B cell (primary cell): ENCODE measurements around the gene TNIK. TPM values are rescaled to one million over a fixed set of nuclear protein-coding genes. Genes with fewer than 3 reads are reported as not detected.

Experiments used
- ATAC-seq: fragments of 200-7000 bp; cut with Tn5 transposase; one replicate; pipeline ENCODE4 v1.10.0; 2021; ENCODE audit warnings: low read depth, mild to moderate bottlenecking, moderate number of reproducible peaks, moderate library complexity
- CTCF ChIA-PET: fragments of 350-600 bp; sonication (Branson Sonifier 250); formaldehyde crosslinking; loops from one replicate; lab custom pipeline; 2021; ENCODE audit warnings: antibody characterized with exemption, inconsistent platforms; lab: Charles Lee
- POLR2A ChIA-PET: fragments of 350-600 bp; sonication (Branson Sonifier 250); formaldehyde crosslinking; loops from one replicate; lab custom pipeline; 2021; ENCODE audit warnings: antibody characterized with exemption; lab: Charles Lee
- DNase-seq: peaks from one replicate; pipeline ENCODE4 v3.0.0; 2013
- H2AFZ ChIP-seq: 2 replicates; pipeline ENCODE4 v1.6.1; 2012; ENCODE audit warnings: mild to moderate bottlenecking, low read depth, low read length; ENCODE audit not compliant: insufficient read depth, poor library complexity, severe bottlenecking
- H3K27ac ChIP-seq, 2 donors: 1 replicate in 1 of 2; 2 replicates in 1 of 2; pipeline ENCODE4 v1.5.1; 2012 to 2013; ENCODE audit warnings: low read length in 2 of 2, mild to moderate bottlenecking in 2 of 2, moderate library complexity in 1 of 2
- H3K27me3 ChIP-seq, 4 experiments: fragments of 200-600 bp in 1 of 4; sonication (generic) in 1 of 4; replicated peaks in 1 of 4; 1 replicate in 2 of 4; 2 replicates in 2 of 4; pipeline versions ENCODE4 v1.6.1 to v1.7.0; 2013 to 2016; ENCODE audit warnings: low read length in 3 of 4, mild to moderate bottlenecking in 2 of 4, mixed read lengths in 1 of 4, moderate library complexity in 1 of 4; ENCODE audit not compliant: insufficient read depth in 4 of 4, control insufficient read depth in 3 of 4; ENCODE audit errors: control extremely low read depth in 1 of 4
- H3K36me3 ChIP-seq, 2 experiments: replicated peaks in 1 of 2; 1 replicate in 1 of 2; 2 replicates in 1 of 2; pipeline versions ENCODE4 v1.6.1 to v1.7.1; 2013; ENCODE audit warnings: low read length in 1 of 2; ENCODE audit not compliant: insufficient read depth in 2 of 2, control insufficient read depth in 1 of 2; ENCODE audit errors: control extremely low read depth in 1 of 2, extremely low read depth in 1 of 2
- H3K4me1 ChIP-seq, 2 donors: fragments of 200-600 bp in 1 of 2; sonication (generic) in 1 of 2; 1 replicate in 1 of 2; 2 replicates in 1 of 2; pipeline versions ENCODE4 v1.5.1 to v1.6.1; 2013 to 2017; ENCODE audit warnings: low read length in 2 of 2; ENCODE audit not compliant: control insufficient read depth in 2 of 2, insufficient read depth in 2 of 2
- H3K4me2 ChIP-seq: replicated peaks from 2 replicates; pipeline ENCODE3; 2012; ENCODE audit warnings: mild to moderate bottlenecking, low read depth, low read length; ENCODE audit not compliant: poor library complexity, severe bottlenecking
- H3K4me3 ChIP-seq, 5 experiments: fragments of 200-600 bp in 1 of 5; sonication (generic) in 1 of 5; 1 replicate in 3 of 5; 2 replicates in 2 of 5; pipeline versions ENCODE4 v1.5.1 to v1.7.0; 2011 to 2016; ENCODE audit warnings: low read length in 4 of 5, mild to moderate bottlenecking in 4 of 5, low read depth in 2 of 5, control low read depth in 1 of 5, moderate library complexity in 1 of 5; ENCODE audit not compliant: insufficient read depth in 1 of 5; ENCODE audit errors: control extremely low read depth in 1 of 5, extremely low read depth in 1 of 5
- H3K79me2 ChIP-seq: fragments of 200-600 bp; sonication (generic); one replicate; pipeline ENCODE4 v1.6.0; 2016; ENCODE audit warnings: low read length; ENCODE audit not compliant: control insufficient read depth, insufficient read depth
- H3K9ac ChIP-seq: fragments of 200-600 bp; sonication (generic); 2 replicates; pipeline ENCODE4 v1.6.1; 2017; ENCODE audit warnings: mild to moderate bottlenecking, low read length, moderate library complexity
- H3K9me3 ChIP-seq, 3 donors: one replicate each; pipeline versions ENCODE4 v1.6.1 to v1.7.1; 2013; ENCODE audit warnings: low read length in 2 of 3; ENCODE audit not compliant: control insufficient read depth in 2 of 3, insufficient read depth in 1 of 3; ENCODE audit errors: control extremely low read depth in 1 of 3
- H4K20me1 ChIP-seq: 2 replicates; pipeline ENCODE4 v1.6.0; 2012; ENCODE audit warnings: mild to moderate bottlenecking, low read length; ENCODE audit not compliant: insufficient read depth, control insufficient read depth, poor library complexity, severe bottlenecking
- H3K27ac Mint-ChIP-seq: one replicate; pipeline ENCODE4 v1.8.0; 2021; ENCODE audit warnings: mixed read lengths
- H3K27me3 Mint-ChIP-seq: one replicate; pipeline ENCODE4 v1.8.0; 2021; ENCODE audit warnings: mixed read lengths
- H3K4me1 Mint-ChIP-seq: one replicate; pipeline ENCODE4 v1.8.0; 2021; ENCODE audit warnings: mixed read lengths
- H3K4me3 Mint-ChIP-seq: one replicate; pipeline ENCODE4 v1.8.0; 2021; ENCODE audit warnings: mixed read lengths
- H3K9me3 Mint-ChIP-seq: one replicate; pipeline ENCODE4 v1.8.0; 2022; ENCODE audit warnings: mixed read lengths; ENCODE audit not compliant: insufficient read depth
- CTCF ChIP-seq: fragments of 200-600 bp; IDR thresholded peaks from one replicate; pipeline ENCODE4 v1.8.0; 2022; ENCODE audit warnings: antibody characterized with exemption, mild to moderate bottlenecking
- EZH2 ChIP-seq: IDR thresholded peaks from 2 replicates; pipeline ENCODE4 v1.6.1; 2012; ENCODE audit warnings: borderline replicate concordance, low read depth, mild to moderate bottlenecking, moderate library complexity, low read length; ENCODE audit not compliant: insufficient read depth, poor library complexity, severe bottlenecking
- WGBS: methylation state at CpG from one replicate; pipeline ENCODE4 v1.1.5; 2013; ENCODE audit warnings: missing lambda C conversion rate; ENCODE audit not compliant: insufficient coverage; 5-methylcytosine and 5-hydroxymethylcytosine counted together
- intact Hi-C: fragments of 100-400 bp; cut with micrococcal nuclease; formaldehyde crosslinking; loops from one replicate; pipeline ENCODE4 v1.10.0; 2022
- polyA plus RNA-seq: library from polyadenylated mRNA; depleted of rRNA; stranded (reverse); fragments of >200 nt; gene quantifications from 2 replicates; pipeline ENCODE4 v1.2.3, GENCODE V29; 2012
- total RNA-seq, 2 donors: library from RNA; stranded (reverse); fragments of 120-200 nt in 1 of 2; gene quantifications; 1 replicate in 1 of 2; 2 replicates in 1 of 2; pipeline versions ENCODE4 v1.2.3 to v1.2.4, GENCODE V29; 2013 to 2022

TNIK gene
- total and polyA plus RNA-seq, 2 donors (not counting 1 experiment from before 2014, with no cell fraction given), result 0.66 to 7.7 TPM

GRCh38 chr3:171415070-171415469, 45.1 kb downstream of the TNIK start:
- Histone ChIP-seq H3K79me2 (no peaks in the 10 kb centered on the region), H3K27me3 (no peaks in the 10 kb centered on the region), H3K4me3 (no peak overlapping the region), H4K20me1 (no peaks in the 10 kb centered on the region), H3K9ac (no peak overlapping the region), H3K9me3 (no peaks in the 10 kb centered on the region), H3K4me1 (no peaks in the 10 kb centered on the region), H3K4me2 (no peak overlapping the region), H3K36me3 (no peaks in the 10 kb centered on the region), H2AFZ (no peak overlapping the region), H3K27ac (no peak overlapping the region)
- Mint-ChIP-seq H3K9me3 (no peaks in the 10 kb centered on the region), H3K27ac (no peak overlapping the region), H3K4me1 (no peaks in the 10 kb centered on the region), H3K27me3 (no peaks in the 10 kb centered on the region), H3K4me3 (no peak overlapping the region)
- CTCF ChIA-PET, result no interaction called here
- TF ChIP-seq CTCF (no peak), EZH2 (no peak)
- no peak for DNase-seq
- no peak for ATAC-seq
- WGBS, result 89% methylated on average over 2 of the region's 2 CpGs
- POLR2A ChIA-PET, result no interaction called here
- intact Hi-C loops, result no loop called here

GRCh38 chr3:171412473-171412872, 47.7 kb downstream of the TNIK start:
- Mint-ChIP-seq H3K27me3 (no peaks in the 10 kb centered on the region), H3K4me3 (no peak overlapping the region), H3K9me3 (no peaks in the 10 kb centered on the region), H3K27ac (no peak overlapping the region), H3K4me1 (no peaks in the 10 kb centered on the region)
- CTCF ChIA-PET, result no interaction called here
- Histone ChIP-seq H3K27ac (no peak overlapping the region), H2AFZ (no peak overlapping the region), H3K79me2 (no peaks in the 10 kb centered on the region), H3K9me3 (no peaks in the 10 kb centered on the region), H4K20me1 (no peaks in the 10 kb centered on the region), H3K4me1 (no peaks in the 10 kb centered on the region), H3K4me2 (no peak overlapping the region), H3K27me3 (no peaks in the 10 kb centered on the region), H3K9ac (no peak overlapping the region), H3K36me3 (no peaks in the 10 kb centered on the region), H3K4me3 (no peak overlapping the region)
- no peak for ATAC-seq
- WGBS, result no CpG with 5 or more reads among the region's 1 CpG
- no peak for DNase-seq
- POLR2A ChIA-PET, result no interaction called here
- intact Hi-C loops, result no loop called here
- TF ChIP-seq EZH2, result no peak
- no peak for TF ChIP-seq CTCF
